ENCODE measurements around the gene PLA2G4F. TPM values are rescaled to one million over a fixed set of nuclear protein-coding genes. Genes with fewer than 3 reads are reported as not detected.
A peak's percentile ranks its signal among the peaks of the same experiment; 100 is the strongest.

The PLA2G4F gene
- total RNA-seq, 4 donors from 2014 or later: 3.9 to 24.8 (median 14.1) TPM

DNA sequence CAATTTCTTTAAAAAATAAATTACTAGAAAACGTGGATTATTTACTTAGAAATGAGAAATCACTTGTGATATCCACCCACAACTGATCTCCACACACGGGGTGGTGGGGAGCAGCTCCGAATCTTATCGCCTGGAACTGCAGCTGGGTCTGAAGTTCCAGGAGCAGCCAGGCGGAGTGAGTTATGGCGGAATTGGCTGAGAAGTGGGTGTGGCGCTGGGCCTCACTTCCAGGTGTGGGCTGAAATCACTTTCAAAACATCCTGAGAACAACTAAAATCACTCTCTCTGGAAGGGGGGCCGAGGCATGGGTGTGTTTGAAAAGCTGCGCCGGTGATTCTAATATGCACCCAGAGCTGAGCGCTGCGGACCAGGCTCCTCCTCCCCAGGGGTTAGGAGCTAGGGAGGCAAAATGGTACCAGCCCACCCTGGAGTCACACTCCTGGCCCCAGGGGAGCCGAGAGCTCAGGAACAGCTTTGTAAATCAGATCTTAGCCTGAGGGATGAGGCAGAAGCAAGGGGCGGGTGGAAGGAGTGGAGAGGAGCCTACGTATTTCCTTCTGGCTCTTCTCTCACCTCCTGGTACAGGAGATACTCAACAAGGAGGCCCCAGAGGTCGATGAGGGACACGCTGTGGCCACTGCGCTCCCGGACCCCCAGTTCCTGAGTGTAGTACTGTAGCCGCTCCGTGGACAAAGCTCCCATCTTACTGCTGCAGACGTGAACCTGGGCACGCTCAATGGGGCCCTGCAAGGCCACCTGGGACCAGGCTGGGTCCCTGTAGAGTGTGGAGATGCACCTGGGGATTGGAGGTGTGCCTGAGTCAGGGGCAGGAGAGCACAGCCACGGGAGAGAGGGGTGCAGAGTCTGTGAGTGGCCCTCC lies 9.6 kb downstream of the PLA2G4F start:
- peak; percentile 81 to 85 for DNase-seq
- Histone ChIP-seq H3K4me1 (peaks cover 11 to 15% of the 10 kb centered on the region in 2 donors), H3K36me3 (no peaks in the 10 kb centered on the region), H3K4me3 (replicated peaks in 1 of 3) (no peak overlapping the region), H3K9me3 (no peaks in the 10 kb centered on the region), H3K27me3 (no peaks in the 10 kb centered on the region), H3K27ac (peak overlapping the region; percentile 38 to 72 (median 52))
- TF ChIP-seq CTCF (IDR thresholded peaks at IDR 0.05) (peak in 2 of 6 experiments; percentile 12 to 19), POLR2A (IDR thresholded peaks at IDR 0.05) (no peak)
- intact Hi-C loops (cut with DNase I): no loop called here
- WGBS, 2 donors: 50 to 54% methylated on average over 15 to 22 of the region's 24 CpGs

GRCh38 chr15:42145546-42146455 lies 10.6 kb downstream of the PLA2G4F start:
- Histone ChIP-seq H3K9me3 (no peaks in the 10 kb centered on the region), H3K27ac (peak overlapping the region; percentile 38 to 72 (median 52)), H3K4me1 (peaks cover 6 to 10% of the 10 kb centered on the region in 2 donors), H3K36me3 (no peaks in the 10 kb centered on the region), H3K27me3 (no peaks in the 10 kb centered on the region), H3K4me3 (replicated peaks in 1 of 3) (no peak overlapping the region)
- intact Hi-C loops (cut with DNase I): no loop called here
- 84 to 85% methylated on average over 26 to 27 of the region's 29 CpGs for WGBS, 2 donors
- TF ChIP-seq CTCF (IDR thresholded peaks at IDR 0.05): no peak
- no peak for DNase-seq

- intact Hi-C loops (cut with DNase I): loop anchor here (5.0 kb wide), 1 partner anchor 73 kb away; no protein-coding TSS in a partner anchor
- peaks cover 6 to 10% of the 10 kb centered on the region in 2 donors for H3K4me1 ChIP-seq
- no peak for TF ChIP-seq POLR2A (IDR thresholded peaks at IDR 0.05)
- TF ChIP-seq CTCF (IDR thresholded peaks at IDR 0.05): no peak
- 86 to 91% methylated on average over 8 to 9 of the region's 9 CpGs for WGBS, 2 donors
- no peaks in the 10 kb centered on the region for H3K9me3 ChIP-seq
- H3K36me3 ChIP-seq: no peaks in the 10 kb centered on the region
- no peak for DNase-seq
- H3K27me3 ChIP-seq: no peaks in the 10 kb centered on the region
- H3K4me3 ChIP-seq (replicated peaks in 1 of 3): no peak overlapping the region
- H3K27ac ChIP-seq: no peak overlapping the region
These were observed 11.5 kb downstream of the PLA2G4F start for GRCh38 chr15:42144841-42145375.

GRCh38 chr15:42143866-42144625 lies 12.4 kb downstream of the PLA2G4F start:
- intact Hi-C loops (cut with DNase I): loop anchor here (5.0 kb wide), 1 partner anchor 72 kb away; no protein-coding TSS in a partner anchor
- TF ChIP-seq CTCF (IDR thresholded peaks at IDR 0.05): no peak
- no peak for TF ChIP-seq POLR2A (IDR thresholded peaks at IDR 0.05)
- Histone ChIP-seq H3K27ac (no peak overlapping the region), H3K9me3 (no peaks in the 10 kb centered on the region), H3K36me3 (no peaks in the 10 kb centered on the region), H3K27me3 (no peaks in the 10 kb centered on the region), H3K4me1 (peaks cover 6 to 10% of the 10 kb centered on the region in 2 donors), H3K4me3 (replicated peaks in 1 of 3) (no peak overlapping the region)
- 89 to 93% methylated on average over 8 to 18 of the region's 18 CpGs for WGBS, 2 donors
- no peak for DNase-seq
